Amygdala (tissue), 56 donors: ENCODE results near the gene ABTB1.

Experiments used
- DNase-seq, 56 donors: peaks; one replicate each; lab custom pipeline; 2025; lab: John Stamatoyannopoulos, UW

Gene ABTB1

DNA sequence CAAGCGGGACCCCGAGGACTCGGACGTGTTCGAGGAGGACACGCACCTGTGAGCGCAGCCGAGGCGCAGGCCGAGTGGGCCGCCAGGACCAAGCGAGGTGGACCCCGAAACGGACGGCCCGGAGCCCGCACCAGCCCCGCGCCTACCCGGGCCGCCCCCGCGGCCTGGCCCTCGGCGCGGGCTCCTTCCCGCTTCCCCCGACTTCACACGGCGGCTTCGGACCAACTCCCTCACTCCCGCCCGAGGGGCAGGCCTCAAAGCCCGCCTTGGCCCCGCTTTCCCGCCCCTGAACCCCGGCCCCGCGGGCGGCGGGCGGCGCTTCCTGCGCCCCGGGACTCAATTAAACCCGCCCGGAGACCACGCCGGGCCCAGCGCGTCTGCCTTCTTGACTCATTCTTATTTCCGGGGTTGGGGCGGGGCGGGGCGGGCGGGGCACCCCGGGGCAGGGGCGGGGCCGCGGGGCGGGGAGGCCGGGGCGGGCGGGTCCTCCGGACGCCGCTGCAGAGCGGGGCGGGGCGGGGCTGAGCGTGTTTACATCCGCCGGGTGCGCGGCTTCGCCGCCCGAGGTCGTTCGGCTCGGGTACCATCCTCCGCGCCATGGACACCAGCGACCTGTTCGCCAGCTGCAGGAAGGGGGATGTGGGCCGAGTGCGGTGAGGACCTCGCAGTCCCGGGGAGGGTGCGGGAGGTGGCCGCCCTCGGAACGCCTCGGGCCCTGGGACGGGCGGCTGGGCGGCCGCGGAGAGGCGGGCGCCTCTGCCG is at the start of gene ABTB1:
Gene ABTB1 (plus strand): TSS at position 524 of the 762 bp plus-strand sequence. CDS start 74 bp downstream, at position 598.
- DNase-seq, result peak in 46 of 56 donors; percentile 25 to 86 (median 62)

DNA sequence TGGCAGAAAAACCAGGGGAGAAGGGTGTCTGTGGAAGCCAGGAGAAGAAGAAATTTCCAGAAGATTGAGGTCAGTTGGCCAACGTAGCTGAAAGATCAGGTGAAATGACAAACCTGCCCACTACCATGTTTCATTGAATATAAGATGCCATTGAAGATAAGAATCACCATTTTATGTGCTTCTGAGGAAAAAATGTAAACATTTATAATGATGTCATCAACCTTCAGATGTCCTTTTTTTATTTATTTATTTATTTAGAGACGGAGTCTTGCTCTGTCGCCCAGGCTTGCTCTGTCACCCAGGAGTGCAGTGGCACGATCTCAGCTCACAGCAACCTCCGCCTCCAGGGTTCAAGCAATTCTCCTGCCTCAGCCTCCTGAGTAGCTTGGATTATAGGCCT is 48.7 kb upstream of the ABTB1 start:
- DNase-seq, result no peak

DNA sequence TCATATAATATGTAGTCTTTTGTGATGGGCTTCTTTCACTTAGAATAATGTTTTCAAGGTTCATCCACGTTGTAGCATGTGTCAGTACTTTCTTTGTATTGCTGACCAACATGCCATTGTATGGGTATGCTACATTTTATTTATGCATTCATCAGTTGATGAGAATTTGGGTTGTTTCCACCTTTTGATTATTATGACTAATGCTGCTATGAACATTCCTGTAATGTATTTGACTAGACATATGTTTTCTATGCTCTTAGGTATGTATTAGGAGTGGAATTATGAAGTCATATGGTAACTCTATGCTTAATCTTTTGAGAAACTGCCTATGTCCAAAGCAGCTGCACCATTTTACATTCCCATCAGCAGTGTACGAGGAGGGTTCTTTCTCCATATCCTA is 46.9 kb upstream of the ABTB1 start:
- DNase-seq, result no peak

DNA sequence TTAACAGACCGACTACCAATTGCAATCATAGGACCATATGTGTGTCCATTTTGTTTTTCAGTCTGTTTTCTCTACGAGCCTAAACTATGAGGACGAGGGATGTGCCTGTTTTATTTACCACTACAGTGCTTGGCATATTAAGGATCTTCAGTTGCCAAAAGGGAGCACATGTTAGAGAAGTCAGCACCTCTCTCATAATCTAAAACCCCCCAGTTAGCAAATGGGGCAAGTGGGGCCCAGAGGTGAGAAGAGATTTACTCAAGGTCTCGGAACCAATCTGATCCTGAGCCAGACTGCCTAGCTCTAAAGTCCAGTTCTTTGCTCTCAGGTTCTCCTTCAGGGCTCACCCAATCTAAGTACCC is 44.3 kb upstream of the ABTB1 start:
- DNase-seq, result no peak

DNA sequence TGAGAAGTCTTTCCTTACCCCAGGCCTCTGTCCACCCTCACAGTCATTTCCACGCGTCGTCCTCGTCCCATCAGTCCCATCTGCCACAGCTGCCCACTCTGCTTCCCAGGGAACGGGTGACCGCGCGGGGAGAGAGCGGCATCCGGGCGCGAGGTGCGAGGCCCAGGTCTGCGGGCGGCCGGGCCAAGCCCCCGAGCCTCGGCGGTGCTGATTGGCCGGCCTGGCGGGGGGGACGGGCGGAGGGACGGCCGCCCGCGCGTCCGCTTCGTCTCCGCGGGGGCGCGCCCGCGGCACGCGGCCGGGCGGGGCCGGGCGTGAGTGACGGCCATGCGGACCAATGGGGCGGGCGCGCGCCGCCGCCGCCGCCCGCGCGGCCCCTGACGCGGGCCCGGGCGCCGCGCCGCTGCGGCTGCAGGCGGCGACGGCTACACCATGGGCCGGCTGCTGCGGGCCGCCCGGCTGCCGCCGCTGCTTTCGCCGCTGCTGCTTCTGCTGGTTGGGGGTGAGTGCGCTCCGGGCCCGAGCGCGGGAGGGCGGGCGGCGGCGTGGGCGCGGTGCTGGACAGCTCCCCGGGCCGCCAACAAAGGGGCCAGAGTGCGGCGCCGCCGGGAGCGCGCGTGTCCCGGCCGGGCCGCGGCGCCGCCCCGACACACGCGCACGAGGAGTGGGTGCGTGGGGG is 43.8 kb upstream of the ABTB1 start, which contains the start of gene PODXL2:
Gene PODXL2 (plus strand): TSS at position 398 of the 679 bp plus-strand sequence. CDS start 35 bp downstream, at position 433.
- peak in 32 of 56 donors; percentile 10 to 67 (median 36) for DNase-seq

DNA sequence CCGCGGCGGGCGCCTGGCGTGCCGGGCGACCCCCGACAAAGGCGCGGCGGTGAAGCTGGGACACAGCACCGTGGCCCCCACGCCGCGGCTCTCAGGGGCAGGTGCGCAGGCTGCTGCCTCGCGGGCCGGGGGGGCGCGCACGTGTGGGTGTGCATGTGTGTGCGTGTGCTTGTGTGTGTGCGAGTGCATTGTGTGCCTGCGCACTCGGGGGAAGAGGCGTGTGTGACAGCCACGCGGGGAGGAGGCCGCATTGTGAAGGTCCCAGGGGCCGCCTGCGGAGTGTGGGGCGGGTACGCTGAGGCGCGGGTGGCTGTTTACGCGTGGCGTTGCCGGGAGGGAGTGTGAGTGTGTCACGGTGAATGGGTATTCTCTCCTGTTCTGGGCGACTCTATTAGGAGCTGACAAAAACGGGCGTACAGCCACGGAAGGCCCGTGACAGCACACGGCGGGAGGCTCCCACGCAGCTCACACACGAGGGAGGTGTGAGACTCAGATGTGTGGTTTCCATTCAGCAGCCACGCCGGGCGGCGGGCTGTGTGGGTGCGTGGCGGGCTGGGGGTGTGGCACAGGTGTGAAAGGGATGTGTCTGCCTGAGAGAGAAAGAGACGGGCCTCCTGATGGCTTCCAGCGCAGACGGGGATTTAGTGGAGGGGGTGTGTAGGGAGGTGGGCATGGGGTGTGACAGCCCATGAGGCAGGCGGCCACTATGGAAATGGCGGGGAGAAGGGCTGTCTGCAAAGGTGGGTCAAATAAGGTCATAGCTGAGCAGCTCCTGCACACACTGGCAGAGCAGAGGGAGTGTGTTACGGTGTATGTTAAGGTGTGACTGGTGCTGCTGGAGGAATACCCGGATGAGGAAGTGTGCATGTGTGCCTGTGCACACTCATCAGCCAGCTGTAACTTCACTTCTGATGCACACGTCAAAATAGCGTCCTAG is 43.0 kb upstream of the ABTB1 start:
- peak in 18 of 56 donors; percentile 5 to 59 (median 28) for DNase-seq

DNA sequence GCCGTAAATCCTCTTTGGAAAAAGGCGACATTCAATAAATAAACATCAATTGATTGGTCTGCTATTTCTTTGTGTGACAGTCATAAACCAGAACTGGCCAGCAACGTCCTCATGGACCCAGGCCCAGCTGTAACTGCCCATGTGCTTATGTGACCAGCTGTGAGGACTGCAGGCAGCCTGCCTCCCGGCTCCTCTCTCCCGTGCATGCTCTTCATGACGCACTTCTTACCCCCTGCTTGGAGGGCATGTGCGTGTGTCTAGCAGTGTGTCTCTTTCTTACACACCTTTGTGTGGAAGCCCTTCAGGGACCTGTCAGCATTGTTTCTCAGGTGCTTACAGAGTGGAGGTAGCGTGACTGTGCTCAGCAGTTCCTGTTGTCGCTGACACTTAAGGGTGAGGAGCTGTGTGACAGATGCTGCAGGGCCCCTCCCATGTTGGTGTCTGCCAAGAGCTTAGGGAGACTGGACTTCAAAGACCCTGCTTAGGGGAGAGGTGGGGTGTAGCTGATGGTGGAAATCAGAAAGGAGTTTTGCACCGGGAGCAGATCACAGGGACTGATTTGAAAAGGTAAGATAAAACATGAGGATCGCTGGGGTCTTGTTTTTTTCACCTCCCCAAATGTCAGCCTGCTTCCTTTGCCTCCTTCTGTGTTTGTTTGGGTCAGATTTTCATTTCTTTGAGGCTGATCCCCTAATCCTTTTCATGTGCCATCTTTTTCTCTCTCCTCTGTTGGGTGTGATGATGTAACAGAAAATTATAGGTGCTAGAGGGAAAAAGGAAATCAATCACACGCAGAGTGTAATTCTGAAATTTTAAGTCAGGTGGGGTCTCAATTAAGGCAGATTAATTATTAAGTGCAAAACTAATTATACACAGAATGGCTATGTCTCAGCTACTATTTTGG is 41.7 kb upstream of the ABTB1 start:
- DNase-seq, result no peak

DNA sequence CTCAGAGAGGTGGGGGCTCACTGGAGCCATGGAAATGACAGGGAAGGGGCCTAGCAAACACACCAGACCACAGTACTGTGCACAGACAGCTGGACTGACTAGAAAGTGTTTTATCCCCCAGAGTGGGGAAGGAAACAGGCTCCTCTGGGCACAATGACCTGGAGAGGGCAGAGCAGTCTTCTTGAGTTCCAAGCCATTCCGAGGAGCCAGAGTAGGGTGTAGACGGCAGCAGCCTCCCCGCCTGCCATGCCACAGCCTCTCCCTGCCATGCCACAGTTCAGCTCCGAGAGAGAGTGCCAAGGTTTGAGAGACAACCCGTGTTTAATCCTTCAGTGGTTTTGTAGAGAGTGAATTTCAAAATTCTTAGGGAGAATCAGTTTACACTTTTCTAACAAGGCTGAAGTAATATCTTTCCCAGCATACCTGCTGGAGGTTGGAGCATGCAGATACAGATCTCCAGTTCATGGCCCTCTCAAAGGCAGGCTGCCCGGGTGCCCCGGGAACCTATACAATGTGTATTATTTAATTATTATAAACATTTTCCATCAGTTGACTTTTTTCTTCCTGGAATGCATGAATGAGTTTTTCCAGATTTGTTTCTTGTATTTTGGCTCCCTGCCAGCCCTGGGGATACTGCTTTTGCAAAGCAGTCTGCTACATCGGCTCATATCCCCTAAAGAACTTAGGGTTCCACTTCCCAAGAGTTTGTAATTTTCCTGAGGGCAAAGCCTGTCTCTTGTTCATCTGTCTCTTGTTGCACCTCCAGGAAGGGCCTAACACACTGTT is 40.5 kb upstream of the ABTB1 start:
- no peak for DNase-seq

DNA sequence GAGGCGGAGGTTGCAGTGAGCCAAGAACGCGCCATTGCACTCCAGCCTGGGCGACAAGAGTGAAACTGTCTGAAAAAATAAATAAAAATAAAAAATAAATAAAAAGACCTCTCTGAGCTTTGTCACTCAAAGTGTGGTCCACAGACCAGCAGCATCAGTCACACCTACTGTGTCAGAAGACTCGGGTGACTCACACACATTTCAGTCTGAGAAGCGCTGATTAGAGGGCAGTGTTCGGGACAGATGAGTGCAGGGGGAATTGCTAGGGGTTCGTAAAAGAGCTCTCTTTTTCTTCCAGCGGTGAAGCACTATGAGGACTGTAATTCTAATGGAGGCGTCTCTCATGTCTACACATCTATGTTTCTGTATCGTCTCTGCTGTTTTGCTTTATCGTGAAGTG is 38.1 kb upstream of the ABTB1 start:
- no peak for DNase-seq

DNA sequence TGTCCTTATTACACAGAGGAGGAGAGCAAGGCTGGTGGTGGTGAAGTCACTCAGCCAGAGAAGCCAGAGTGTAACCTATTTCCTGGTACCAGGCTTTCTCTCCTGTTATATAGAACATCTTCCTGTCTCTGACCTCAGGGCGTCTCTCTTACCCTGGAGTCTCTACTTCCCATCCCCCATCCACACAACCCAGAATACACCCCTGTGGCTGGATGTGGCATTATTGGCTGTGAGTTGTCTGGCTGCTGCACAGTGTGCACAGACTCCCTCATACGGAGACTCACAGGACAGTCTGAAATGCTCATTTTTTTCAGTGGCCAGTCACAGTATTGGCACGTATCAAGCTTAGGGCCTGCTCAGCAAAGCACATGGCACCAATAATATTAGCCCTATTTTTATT is 35.2 kb upstream of the ABTB1 start:
- DNase-seq, result no peak

DNA sequence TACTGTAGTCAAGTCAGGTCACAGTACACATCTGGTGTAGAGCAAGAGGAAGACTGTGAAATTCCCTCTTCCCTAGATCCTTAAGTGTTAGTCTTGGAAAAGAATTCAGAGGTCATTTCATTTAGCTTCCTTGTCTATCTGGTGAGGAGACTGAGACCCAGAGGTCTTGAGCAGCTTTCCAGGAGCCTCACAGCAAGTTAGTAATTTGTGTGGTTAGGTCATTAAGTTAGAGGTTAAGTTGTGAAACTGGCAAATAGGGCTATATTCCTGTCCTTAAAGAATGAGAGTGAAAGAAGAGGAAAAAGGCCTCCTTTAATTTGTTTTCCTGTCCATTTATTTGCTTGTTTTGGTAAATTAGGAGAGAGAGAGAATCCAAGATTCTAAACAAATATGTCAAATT is 34.8 kb upstream of the ABTB1 start:
- no peak for DNase-seq

DNA sequence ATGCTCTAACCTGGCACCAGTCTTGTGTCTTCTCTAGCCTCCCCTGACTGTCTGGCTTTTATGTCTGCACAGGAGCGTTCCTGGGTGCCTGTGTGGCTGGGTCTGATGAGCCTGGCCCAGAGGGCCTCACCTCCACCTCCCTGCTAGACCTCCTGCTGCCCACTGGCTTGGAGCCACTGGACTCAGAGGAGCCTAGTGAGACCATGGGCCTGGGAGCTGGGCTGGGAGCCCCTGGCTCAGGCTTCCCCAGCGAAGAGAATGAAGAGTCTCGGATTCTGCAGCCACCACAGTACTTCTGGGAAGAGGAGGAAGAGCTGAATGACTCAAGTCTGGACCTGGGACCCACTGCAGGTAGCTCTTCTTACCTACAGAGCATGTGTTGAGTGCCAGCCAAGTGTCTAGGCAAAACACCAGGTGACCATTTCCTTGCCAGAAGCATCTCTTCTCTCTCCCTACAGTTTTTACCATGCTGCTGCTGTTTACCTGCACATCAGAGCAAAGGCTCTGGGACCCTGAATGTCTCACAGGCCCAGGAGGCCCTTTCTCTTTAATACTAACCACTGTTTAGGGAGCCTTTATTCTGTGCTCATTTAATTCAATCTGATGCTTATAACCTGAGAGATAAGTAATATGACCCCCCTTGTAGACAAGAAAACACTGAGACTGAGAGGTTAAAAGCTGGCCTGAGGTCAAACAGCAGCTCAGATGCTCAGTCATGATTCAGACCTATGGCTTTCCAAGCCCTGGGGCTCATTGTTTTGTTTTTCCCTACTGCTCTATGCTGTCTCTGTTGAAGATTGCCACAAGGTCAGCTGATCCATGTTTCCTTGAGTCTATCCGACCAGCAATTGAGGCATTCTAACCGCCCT is 33.3 kb upstream of the ABTB1 start:
- no peak for DNase-seq

DNA sequence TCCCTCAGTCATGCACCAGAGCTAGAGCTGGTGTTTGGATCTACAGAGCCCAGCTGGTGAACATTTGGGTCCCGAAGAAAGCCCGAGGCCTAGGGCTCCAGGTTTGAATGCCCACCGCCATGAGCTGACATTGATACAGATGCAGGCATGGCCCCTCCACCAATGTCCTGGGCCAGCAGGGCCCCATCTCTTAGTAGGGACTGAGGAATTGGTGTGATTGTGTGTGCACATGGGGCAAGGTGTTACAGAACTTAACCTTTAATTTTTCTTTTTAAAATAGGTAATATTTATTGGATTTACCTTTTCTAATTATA is 32.8 kb upstream of the ABTB1 start:
- DNase-seq, result no peak

DNA sequence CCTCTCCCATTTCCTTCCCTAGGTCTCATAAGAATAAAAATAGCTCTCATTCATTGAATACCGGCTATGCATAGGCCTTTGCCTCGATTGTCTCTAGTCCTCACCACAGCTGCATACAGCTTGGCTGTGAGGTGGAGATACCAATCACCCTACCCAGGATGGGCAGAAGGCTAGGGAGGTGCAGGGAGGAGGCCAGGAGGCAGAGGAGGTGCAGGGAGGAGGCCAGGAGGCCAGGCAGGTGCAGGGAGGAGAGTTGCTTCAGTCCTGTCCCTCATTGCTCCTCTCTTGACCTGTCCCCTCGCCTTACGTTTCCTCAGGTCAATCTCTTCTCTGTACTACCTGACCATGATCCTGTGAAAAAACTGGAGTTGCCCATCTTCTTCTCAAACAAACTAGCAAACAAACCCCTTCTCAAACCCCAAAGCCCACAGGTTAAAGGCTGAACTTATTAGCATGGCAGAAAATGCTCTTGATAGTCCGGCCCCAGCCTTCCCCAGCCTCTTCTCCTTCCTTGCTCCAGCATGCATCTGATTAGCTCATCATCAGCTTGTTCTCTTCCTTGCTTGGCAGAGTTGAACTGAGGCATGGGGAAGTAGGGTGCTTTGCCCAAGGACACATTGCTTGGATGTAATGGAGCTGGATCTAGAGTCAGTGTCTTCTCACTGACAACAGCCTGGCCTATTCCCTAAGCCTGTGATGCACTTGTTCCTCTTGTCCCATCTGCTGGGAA is 27.9 kb upstream of the ABTB1 start:
- DNase-seq, result no peak

DNA sequence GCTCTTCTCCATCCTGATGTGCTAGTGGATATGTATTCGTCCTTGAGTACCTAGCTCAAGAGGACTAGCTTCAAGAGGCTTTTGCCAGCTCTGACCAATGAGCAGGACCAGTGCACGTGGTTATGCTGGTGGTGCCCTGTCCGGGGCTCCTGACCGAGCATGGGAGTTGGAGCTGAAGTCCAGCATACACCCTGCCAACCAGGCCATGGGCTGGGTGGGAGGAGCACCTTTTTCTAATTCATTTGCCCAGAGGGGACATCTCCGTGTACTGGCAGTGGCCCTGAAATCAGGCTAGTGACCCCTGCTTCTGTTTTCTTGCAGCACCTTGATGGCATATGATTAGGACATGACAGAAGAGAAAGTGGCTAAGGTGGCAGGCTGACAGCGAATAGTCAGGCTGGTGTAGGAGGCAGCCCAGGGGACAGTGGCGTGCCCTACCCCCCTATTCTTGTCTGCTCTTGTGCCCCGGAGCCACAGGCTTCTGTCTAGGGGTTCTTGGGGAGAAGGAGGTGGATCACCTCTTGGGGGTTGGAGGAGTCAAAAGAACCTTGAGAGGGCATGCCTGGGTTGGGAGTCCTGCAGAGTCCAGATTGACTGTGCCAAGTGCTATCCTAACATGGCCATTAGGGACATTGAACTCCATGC is 27.3 kb upstream of the ABTB1 start:
- no peak for DNase-seq

DNA sequence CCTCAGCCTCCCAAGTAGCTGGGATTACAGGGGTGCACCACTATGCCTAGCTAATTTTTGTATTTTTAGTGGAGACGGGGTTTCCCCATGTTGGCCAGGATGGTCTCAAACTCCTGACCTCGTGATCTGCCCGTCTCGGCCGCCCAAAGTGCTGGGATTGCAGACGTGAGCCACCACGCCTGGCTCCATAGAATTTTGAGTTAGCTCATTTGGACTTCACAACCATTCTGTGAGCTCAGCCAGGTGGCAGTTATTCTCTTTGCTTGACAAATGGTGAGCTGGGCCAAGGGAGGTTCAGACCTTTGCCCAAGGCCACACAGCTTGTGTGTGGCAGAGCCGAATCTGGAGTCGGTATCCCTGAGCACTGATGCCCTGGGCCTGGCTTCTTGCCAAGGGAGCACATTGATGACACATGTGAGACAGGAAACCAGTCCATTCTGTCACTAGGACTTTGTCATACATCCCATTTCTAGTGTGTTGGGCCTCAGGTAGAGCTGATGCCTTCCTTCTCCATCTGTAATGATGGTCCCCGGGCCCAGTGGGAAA is 26.2 kb upstream of the ABTB1 start:
- DNase-seq, result no peak
